GM18517 (cell line): ENCODE measurements around the gene RGR.

Experiments used
- ATAC-seq: cut with Tn5 transposase; IDR thresholded peaks from one replicate; pipeline ENCODE4 v1.9.1; 2021; ENCODE audit warnings: mild to moderate bottlenecking, moderate library complexity; ENCODE audit not compliant: unreplicated experiment

RGR gene

DNA sequence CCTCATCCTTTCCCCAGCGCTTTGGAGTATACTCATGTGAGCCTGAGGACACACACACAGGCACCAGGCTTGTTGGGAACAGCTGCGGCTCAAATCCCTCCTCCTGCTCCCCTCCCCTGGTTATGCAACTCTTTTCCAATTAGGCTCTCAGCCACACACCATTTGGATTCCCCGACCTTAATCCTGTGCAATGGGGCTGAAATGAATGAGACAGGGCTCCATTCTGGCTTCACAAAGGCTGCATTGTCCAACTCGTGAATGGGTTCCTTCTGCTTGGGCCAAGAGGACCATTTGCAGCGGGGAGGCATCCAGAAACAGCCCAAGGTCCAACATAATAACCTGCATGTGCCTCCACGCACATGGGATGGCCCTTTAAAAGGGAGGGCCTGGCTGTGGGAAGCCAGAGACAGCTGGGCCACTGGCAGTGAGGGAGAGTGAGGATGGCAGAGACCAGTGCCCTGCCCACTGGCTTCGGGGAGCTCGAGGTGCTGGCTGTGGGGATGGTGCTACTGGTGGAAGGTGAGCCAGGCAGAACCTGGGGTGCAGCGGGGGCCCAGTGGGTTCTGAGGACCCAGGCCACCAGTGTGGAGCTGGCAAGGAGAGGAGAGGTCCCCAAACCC is at the start of gene RGR:
Gene RGR (plus strand): TSS at position 403 of the 620 bp plus-strand sequence. CDS start 38 bp downstream, at position 441.
- no peak for ATAC-seq

- ATAC-seq: no peak
Measured at GRCh38 chr10:84196083-84196482, 48.8 kb upstream of the RGR start.

DNA sequence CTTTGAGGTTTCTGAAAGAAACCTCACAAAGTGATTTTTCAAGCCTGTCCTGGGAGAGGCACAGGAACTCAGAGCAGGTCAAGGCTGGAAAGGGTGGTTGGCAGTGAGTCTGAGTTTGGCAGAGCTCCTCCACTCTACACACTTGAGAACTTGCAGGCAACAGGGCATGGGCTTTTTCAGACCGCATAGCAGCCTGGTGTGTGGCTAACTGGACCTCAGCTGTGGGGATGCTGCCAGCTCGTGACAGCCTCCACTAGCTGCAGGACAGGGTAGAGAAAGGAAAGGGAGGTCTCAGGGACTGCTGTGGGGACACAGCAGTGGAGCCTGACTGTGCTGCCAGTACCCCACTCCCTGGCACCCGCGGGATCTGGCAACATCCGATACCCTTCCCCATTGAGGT is 47.9 kb upstream of the RGR start:
- ATAC-seq: no peak

GRCh38 chr10:84197643-84198042 is 47.2 kb upstream of the RGR start:
- ATAC-seq: no peak

- no peak for ATAC-seq
Measured at GRCh38 chr10:84198206-84198915, 46.5 kb upstream of the RGR start.

DNA sequence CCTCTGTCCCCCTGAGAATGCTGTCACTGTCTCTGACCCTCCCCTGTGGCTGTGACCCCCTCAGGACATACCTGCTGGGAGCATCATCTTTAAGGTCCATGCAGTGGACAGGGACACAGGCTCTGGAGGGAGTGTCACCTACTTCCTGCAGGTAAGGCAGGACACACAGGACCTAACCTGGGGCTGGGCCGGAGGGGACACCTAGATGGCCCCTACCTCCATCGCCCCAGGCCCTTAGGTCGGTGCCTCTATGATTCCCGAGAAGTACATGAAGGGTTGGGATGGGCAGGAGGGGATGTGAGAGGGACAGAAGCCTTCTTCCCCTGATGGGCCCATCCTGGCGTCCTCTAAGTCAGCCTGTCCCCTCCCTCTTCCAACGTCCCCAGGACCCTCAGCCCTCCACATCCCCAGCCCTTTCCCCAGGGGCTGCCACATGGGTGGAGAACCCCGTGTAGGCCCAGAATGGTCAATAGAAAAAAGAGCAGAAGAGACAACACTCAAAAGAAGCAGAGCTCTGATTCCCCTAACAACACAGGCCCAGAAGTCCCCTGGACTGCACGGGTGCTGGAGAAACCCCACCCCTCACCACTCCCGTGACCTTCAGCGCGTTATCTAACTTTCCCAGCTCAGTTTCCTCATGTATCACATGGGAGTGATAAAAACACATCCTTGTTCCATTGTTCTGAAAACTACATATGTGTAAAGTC is 44.2 kb upstream of the RGR start:
- no peak for ATAC-seq

- ATAC-seq: no peak
Measured at GRCh38 chr10:84201244-84201606, 43.6 kb upstream of the RGR start.

GRCh38 chr10:84201682-84202081 is 43.2 kb upstream of the RGR start:
- ATAC-seq: no peak

DNA sequence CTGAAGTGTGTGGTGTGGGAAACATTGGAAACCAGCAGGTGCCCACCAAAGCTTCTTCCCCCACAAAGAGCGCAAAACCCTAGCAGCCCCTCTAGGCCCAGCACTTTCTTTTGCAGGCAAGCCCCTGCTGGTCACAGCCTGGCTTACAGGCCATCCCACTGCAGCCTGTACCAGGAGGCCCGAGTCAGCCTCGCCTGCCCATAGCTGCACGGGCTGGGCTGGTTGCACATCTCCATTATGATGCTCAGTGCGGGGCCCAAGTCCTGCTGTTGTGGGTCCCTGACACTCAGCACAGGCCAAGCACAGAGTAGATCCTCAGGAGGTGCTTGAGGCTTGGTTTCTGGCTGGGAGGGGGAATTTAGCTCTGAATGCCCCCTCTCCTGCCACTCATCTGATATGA is 42.5 kb upstream of the RGR start:
- ATAC-seq: no peak

DNA sequence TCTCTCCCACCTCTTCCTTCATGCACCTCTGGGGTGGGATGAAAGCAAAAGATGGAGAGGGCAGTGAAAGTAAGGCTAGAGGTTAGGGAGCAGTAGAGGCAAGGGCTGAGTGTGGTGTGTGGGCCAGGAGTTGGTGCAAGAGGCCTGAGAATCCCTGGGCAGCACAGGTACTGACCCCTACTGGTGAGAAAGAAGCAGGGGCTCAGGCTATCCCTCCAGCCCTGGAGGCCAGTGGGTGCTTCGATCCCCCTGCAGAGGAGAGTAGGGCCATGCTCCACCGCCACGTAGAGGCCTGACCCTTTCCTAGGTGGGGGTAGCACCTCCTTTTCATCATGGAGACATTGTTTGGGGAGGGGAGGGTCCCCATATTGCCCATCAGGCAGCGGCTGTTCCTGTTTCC is 40.7 kb upstream of the RGR start:
- no peak for ATAC-seq

DNA sequence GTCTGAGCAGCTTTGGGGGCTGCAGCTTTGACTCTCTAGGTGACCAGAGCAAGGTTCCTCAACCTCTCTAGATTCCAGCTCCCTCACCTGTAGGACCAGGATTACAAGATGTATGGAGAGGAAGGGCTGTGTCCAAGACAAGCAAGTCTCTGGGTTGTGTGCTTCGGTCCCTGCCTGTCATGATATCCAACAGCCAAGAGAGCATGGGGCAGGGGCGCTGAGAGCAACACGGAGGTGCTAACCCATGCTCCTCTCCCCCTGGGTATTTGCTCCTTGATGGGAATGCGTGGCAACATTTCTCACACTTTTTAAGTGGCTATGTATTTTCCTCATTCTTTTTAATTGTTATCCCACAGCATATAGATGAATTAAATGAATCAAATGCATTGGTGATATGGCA is 40.2 kb upstream of the RGR start:
- ATAC-seq: no peak

DNA sequence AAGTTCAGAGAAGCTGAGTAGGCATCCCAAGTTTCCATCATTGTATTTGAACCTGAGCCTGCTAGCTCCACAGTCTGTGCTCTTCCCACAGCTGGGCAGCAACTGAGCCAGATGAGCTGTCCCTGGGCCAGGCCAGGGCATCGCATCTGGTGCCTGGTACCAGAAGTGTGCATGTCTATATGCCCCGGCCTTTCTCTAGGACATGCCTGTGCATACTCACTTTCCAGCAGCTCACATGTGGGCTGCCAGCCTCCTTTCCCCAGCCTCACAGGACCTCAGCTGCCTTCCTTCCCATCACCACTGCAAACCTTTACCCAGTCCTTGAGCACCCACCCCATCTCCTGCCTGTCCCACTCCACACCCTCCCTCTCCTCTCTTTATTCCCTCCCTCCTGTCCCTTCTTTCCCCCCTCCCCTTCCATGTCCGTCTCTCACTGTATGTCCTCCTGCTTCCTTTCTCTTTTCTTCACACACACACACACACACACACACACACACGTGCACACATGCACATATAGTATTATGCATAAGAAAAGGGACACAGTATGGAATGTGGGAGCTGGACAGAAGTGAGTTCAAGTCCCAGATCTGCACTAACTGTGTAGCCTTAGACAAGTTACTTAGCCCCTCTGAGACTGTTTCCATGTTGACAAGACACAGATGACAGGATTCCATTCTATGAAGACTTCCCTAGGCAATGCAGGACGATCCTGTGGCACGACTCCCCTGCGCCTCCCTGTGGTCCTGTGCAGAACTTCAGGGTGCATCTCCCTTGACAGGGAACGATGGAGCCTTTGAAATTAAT is 39.6 kb upstream of the RGR start:
- peak; percentile 80 for ATAC-seq

GRCh38 chr10:84205853-84206525 is 38.9 kb upstream of the RGR start:
- ATAC-seq: no peak

GRCh38 chr10:84208023-84208422 is 36.8 kb upstream of the RGR start:
- ATAC-seq: no peak

GRCh38 chr10:84211566-84211965 is 33.3 kb upstream of the RGR start:
- no peak for ATAC-seq

GRCh38 chr10:84212014-84212413 is 32.8 kb upstream of the RGR start:
- ATAC-seq: no peak

DNA sequence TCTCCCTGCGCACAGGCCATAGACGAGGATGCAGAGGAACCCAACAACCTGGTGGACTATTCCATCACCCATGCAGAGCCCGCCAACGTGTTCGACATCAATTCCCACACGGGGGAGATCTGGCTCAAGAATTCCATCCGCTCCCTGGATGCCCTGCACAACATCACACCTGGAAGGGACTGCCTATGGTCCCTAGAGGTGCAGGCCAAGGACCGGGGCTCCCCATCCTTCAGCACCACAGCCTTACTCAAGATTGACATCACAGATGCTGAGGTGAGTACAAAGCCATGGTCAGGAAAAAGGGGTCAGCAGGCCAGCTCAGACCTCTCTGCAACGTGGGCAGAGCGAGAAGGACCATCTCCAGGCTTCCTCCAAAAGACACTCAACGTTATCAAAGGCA is 31.8 kb upstream of the RGR start:
- ATAC-seq: no peak

DNA sequence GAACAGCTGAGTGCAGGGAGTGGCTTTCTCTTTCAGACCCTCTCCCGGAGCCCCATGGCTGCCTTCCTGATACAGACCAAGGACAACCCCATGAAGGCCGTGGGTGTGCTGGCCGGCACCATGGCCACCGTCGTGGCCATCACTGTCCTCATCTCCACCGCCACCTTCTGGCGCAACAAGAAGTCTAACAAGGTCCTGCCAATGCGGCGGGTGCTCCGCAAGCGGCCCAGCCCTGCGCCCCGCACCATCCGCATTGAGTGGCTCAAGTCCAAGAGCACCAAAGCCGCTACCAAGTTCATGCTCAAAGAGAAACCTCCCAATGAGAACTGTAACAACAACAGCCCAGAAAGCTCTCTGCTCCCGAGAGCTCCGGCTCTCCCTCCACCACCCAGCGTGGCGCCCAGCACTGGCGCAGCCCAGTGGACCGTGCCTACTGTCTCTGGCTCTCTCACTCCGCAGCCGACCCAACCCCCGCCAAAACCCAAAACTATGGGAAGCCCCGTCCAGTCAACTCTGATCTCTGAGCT is 30.7 kb upstream of the RGR start:
- ATAC-seq: no peak

DNA sequence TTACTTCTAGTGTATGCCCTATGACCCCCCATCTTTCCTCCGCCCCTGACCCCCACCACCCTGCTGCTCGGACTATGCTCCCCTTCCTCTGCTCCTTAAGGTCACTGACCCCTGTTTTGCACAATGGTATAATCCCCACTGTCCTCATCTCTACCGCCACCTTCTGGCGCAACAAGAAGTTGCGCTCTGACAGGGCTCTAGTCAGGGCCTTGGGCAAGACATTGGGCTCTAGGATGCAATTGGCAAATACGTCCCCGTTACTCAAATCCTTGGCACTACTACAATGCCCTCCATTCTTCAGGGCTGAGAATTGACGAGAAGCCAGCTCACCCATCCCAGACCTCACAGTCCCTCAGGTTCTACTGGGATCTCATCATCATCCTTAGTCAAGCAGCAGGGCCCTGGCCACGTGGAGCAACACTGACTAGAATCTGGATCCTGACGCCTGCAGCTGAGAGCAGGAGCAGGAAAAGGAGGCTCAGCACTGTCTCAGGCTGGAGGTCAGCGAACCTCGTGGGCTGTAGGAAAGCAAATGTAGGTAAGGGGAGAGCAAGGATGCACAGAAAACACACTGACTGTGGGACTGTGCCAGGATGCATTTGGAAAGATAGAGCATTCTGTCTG is 30.1 kb upstream of the RGR start:
- ATAC-seq: peak; percentile 86

- no peak for ATAC-seq
Measured at GRCh38 chr10:84216834-84217233, 28.0 kb upstream of the RGR start.
